ENCODE results near the gene PDS5B.
"Not testable (repeated sequence)": the region's sequence is repeated elsewhere in the genome, so short reads cannot be mapped to it uniquely, and the experiment has no call there.

The PDS5B gene

GRCh38 chr13:32811297-32811800 is 225.1 kb downstream of the PDS5B start:
- peak; percentile 9 to 71 for DNase-seq (ENCODE audit: low read depth in 1 of 2, low spot score in 1 of 2)
- no peak for TF ChIP-seq JUND (IDR thresholded peaks at IDR 0.05; ENCODE audit: low read depth)
- in situ Hi-C loops (cut with HindIII; ENCODE audit: low pct_unique_long_range_greater_than_20kb, low sequenced_read_pairs) = no loop called here

- in situ Hi-C loops (cut with HindIII; ENCODE audit: low pct_unique_long_range_greater_than_20kb, low sequenced_read_pairs) = no loop called here
- DNase-seq (ENCODE audit: low read depth in 1 of 2, low spot score in 1 of 2) = no peak
These were observed 235.0 kb downstream of the PDS5B start for GRCh38 chr13:32821149-32821688.

GRCh38 chr13:32822771-32823170 is 236.5 kb downstream of the PDS5B start:
- TF ChIP-seq JUND (IDR thresholded peaks at IDR 0.05; ENCODE audit: low read depth) = no peak
- no peak for DNase-seq (ENCODE audit: low read depth in 1 of 2, low spot score in 1 of 2)
- in situ Hi-C loops (cut with HindIII; ENCODE audit: low pct_unique_long_range_greater_than_20kb, low sequenced_read_pairs) = no loop called here

More at GRCh38 chr13:32821149-32821688, 235.0 kb downstream of the PDS5B start:
- TF ChIP-seq JUND (IDR thresholded peaks at IDR 0.05; ENCODE audit: low read depth) = no peak

GRCh38 chr13:32823597-32823996 is 237.3 kb downstream of the PDS5B start:
- no peak for TF ChIP-seq JUND (IDR thresholded peaks at IDR 0.05; ENCODE audit: low read depth)
- in situ Hi-C loops (cut with HindIII; ENCODE audit: low pct_unique_long_range_greater_than_20kb, low sequenced_read_pairs) = no loop called here
- no peak for DNase-seq (ENCODE audit: low read depth in 1 of 2, low spot score in 1 of 2)

- in situ Hi-C loops (cut with HindIII; ENCODE audit: low pct_unique_long_range_greater_than_20kb, low sequenced_read_pairs) = no loop called here
- DNase-seq (ENCODE audit: low read depth in 1 of 2, low spot score in 1 of 2) = no peak
- no peak for TF ChIP-seq JUND (IDR thresholded peaks at IDR 0.05; ENCODE audit: low read depth)
These were observed 237.8 kb downstream of the PDS5B start for GRCh38 chr13:32824061-32824460.

- TF ChIP-seq JUND (IDR thresholded peaks at IDR 0.05; ENCODE audit: low read depth) = no peak
- in situ Hi-C loops (cut with HindIII; ENCODE audit: low pct_unique_long_range_greater_than_20kb, low sequenced_read_pairs) = no loop called here
- DNase-seq (ENCODE audit: low read depth in 1 of 2, low spot score in 1 of 2) = no peak
These were observed 238.4 kb downstream of the PDS5B start for GRCh38 chr13:32824675-32825074.

- no peak for DNase-seq (ENCODE audit: low read depth in 1 of 2, low spot score in 1 of 2)
- in situ Hi-C loops (cut with HindIII; ENCODE audit: low pct_unique_long_range_greater_than_20kb, low sequenced_read_pairs) = no loop called here
- TF ChIP-seq JUND (IDR thresholded peaks at IDR 0.05; ENCODE audit: low read depth) = no peak
These were observed 239.2 kb downstream of the PDS5B start for GRCh38 chr13:32825481-32825880.

GRCh38 chr13:32826372-32826771 is 240.1 kb downstream of the PDS5B start:
- DNase-seq (ENCODE audit: low read depth in 1 of 2, low spot score in 1 of 2); in situ Hi-C loops (cut with HindIII; ENCODE audit: low pct_unique_long_range_greater_than_20kb, low sequenced_read_pairs): not testable (repeated sequence)
